Heart right ventricle (tissue), 16 donors: ENCODE results near the gene RPL3. TPM values are rescaled to one million over a fixed set of nuclear protein-coding genes. Genes with fewer than 3 reads are reported as not detected.

ENCODE experiments used
- ATAC-seq, 8 donors: fragments of 200-7000 bp; cut with Tn5 transposase; one replicate each; pipeline ENCODE4 v1.9.1; 2020; ENCODE audit warnings: mild to moderate bottlenecking in 8 of 8, moderate library complexity in 8 of 8, moderate number of reproducible peaks in 1 of 8
- DNase-seq, 2 donors: peaks; one replicate each; pipeline ENCODE4 v3.0.0-alpha.2; 2020
- H3K27ac ChIP-seq, 10 donors: fragments of 200-600 bp; sonication (generic) in 2 of 10; one replicate each; pipeline versions ENCODE4 v1.5.0 to v1.8.0; 2020 to 2022; ENCODE audit warnings: mild to moderate bottlenecking in 3 of 10
- H3K27me3 ChIP-seq, 7 donors: fragments of 200-600 bp; one replicate each; pipeline ENCODE4 v1.8.0; 2021 to 2022; ENCODE audit warnings: mild to moderate bottlenecking in 2 of 7
- H3K36me3 ChIP-seq, 9 donors: fragments of 200-600 bp; sonication (generic) in 1 of 9; one replicate each; pipeline versions ENCODE4 v1.5.0 to v1.8.0; 2020 to 2022; ENCODE audit warnings: mild to moderate bottlenecking in 2 of 9
- H3K4me1 ChIP-seq, 9 donors: fragments of 200-600 bp; sonication (generic) in 1 of 9; one replicate each; pipeline versions ENCODE4 v1.5.0 to v1.8.0; 2020 to 2022; ENCODE audit warnings: mild to moderate bottlenecking in 4 of 9
- H3K4me3 ChIP-seq, 10 donors: fragments of 200-600 bp; sonication (generic) in 2 of 10; one replicate each; pipeline versions ENCODE4 v1.5.0 to v1.8.0; 2020 to 2022; ENCODE audit warnings: mild to moderate bottlenecking in 7 of 10, moderate library complexity in 2 of 10
- H3K9me3 ChIP-seq, 11 donors: fragments of 200-600 bp in 10 of 11; sonication (generic) in 2 of 11; one replicate each; pipeline versions ENCODE4 v1.5.0 to v1.8.0; 2013 to 2022; ENCODE audit warnings: mild to moderate bottlenecking in 2 of 11, control low read depth in 1 of 11, moderate library complexity in 1 of 11
- CTCF ChIP-seq, 9 donors: fragments of 200-600 bp; sonication (generic) in 2 of 9; IDR thresholded peaks; one replicate each; pipeline versions ENCODE4 v1.5.0 to v1.8.0; 2021 to 2022; ENCODE audit warnings: antibody characterized with exemption in 9 of 9, mild to moderate bottlenecking in 5 of 9, moderate library complexity in 1 of 9
- WGBS, 2 donors: extraction: QIAGEN DNeasy Blood & Tissue Kit; methylation state at CpG; one replicate each; pipeline ENCODE4 v1.1.7; 2013; ENCODE audit warnings: inconsistent platforms in 1 of 2; 5-methylcytosine and 5-hydroxymethylcytosine counted together
- intact Hi-C, 10 donors: fragments of 100-400 bp; cut with DNase I; formaldehyde crosslinking; loops; one replicate each; pipeline versions ENCODE4 v1.11.1 to v1.14.2; 2022
- polyA plus RNA-seq, 2 donors: library from polyadenylated mRNA; stranded (reverse); fragments of 200-250 nt; gene quantifications; one replicate each; pipeline ENCODE4 v1.2.3, GENCODE V29; 2013
- total RNA-seq, 10 donors: library from RNA; stranded (reverse); fragmentation: NEBNext Ultra II Directional in 3 of 10; extraction: Animal tissue kit (Norgen Biotek cat#: 25700) in 3 of 10; gene quantifications; one replicate each; pipeline versions ENCODE4 v1.2.1 to v1.2.4, GENCODE V29; 2021 to 2023
- donor health status: Arrhythmogenic right ventricular cardiomyopathy.
- donor health status: ischemic (EF 13 %, LVEDD 7.1; RV severe dilation, severe dysfunction).
- donor health status: healthy with polysubstance abuse.
- donor health status: DM: no; HTN: yes; CAD: no.
- donor health status: DM: no; HTN: no; CAD: no.
- donor health status: ischemic (EF 25% LVEDD 6.9; RV normal size, moderate dysfunction).
- donor health status: ischemic (EF 25% LVEDD 5.7; RV mildly dilated, moderate dysfunction).
- donor health status: healthy.
- donor health status: DM: yes; HTN: yes; CAD: no.
- donor health status: Ischemic cardiomyopathy.
- donor health status: ischemic (EF 35%, LVEDD 5.7; RV mildly dilated, moderate dysfunction).
- donor health status: nonischemic (EF 11% LVEDD 7.7; RV severe dilation, severe dysfunction).
- donor health status: DM: yes; HTN: yes; CAD: no.
- donor health status: PGD.
- donor health status: ischemic (EF 29% LVEDD 5.4; RV normal size, mild dysfunction).
- donor health status: nonischemic (EF 23%, LVEDD 6.1; RV moderate dilation, normal function).

Gene RPL3
- total and polyA plus RNA-seq, 12 donors = 215 to 1,621 (median 332) TPM

DNA sequence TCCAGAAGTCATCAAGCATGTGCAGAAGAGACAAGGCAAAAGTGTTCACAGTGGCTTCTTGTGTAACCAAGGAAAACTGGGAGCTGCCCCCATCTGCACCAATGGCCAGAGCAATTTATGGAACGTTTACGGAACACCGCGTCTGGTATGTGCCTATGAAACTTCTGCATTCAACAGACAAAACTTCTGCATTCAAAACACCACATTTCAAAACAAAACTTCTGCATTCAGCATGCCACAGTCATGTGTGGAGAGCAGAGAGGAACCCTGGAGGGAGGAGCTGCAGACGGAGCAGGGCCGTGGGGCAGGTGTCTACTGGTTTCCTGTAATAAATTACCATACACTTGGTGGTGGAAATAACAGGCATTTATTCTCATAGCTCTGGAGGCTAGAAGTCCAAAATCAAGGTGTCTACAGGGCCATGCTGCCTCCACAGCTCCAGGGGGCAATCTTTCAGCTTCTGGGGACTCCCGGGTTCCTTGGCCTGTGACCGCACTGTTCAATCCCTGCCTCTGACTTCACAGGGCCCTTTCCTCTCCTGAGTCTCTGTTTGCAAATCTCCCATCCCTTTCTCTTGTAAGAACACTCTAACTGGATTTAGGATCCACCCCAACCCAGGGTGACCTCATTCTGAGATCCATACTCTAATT lies 32.2 kb downstream of the RPL3 start:
- H3K9me3 ChIP-seq = peaks cover 0 to 9% (median 6%) of the 10 kb centered on the region in 11 donors
- no peaks in the 10 kb centered on the region for H3K36me3 ChIP-seq
- no peak overlapping the region for H3K4me3 ChIP-seq
- peaks cover 22 to 69% (median 46%) of the 10 kb centered on the region in 9 donors for H3K4me1 ChIP-seq
- ATAC-seq (peak in 1 of 8 donors; percentile 9), DNase-seq (no peak)
- TF ChIP-seq CTCF (IDR thresholded peaks at IDR 0.05) = no peak
- intact Hi-C loops = no loop called here
- H3K27ac ChIP-seq = peak overlapping the region in 2 of 10 donors; percentile 19 to 63
- WGBS, 2 donors = 79 to 89% methylated on average over 8 of the region's 8 CpGs
- H3K27me3 ChIP-seq = no peaks in the 10 kb centered on the region

GRCh38 chr22:39284983-39285382 lies 34.4 kb downstream of the RPL3 start:
- ATAC-seq (no peak), DNase-seq (no peak)
- no peak for TF ChIP-seq CTCF (IDR thresholded peaks at IDR 0.05)
- H3K27me3 ChIP-seq = no peaks in the 10 kb centered on the region
- H3K9me3 ChIP-seq = peaks cover 0 to 9% (median 6%) of the 10 kb centered on the region in 11 donors
- H3K4me1 ChIP-seq = peaks cover 13 to 60% (median 41%) of the 10 kb centered on the region in 9 donors
- no peaks in the 10 kb centered on the region for H3K36me3 ChIP-seq
- 82 to 90% methylated on average over 3 of the region's 3 CpGs for WGBS, 2 donors
- intact Hi-C loops = no loop called here
- no peak overlapping the region for H3K4me3 ChIP-seq
- H3K27ac ChIP-seq = no peak overlapping the region

GRCh38 chr22:39284142-39284980 lies 35.1 kb downstream of the RPL3 start:
- Histone ChIP-seq H3K4me1 (peaks cover 13 to 60% (median 46%) of the 10 kb centered on the region in 9 donors), H3K9me3 (peaks cover 0 to 9% (median 6%) of the 10 kb centered on the region in 11 donors), H3K27me3 (no peaks in the 10 kb centered on the region), H3K27ac (peak overlapping the region in 7 of 10 donors; percentile 68 to 89 (median 80)), H3K36me3 (no peaks in the 10 kb centered on the region), H3K4me3 (no peak overlapping the region)
- no peak for ATAC-seq
- no peak for TF ChIP-seq CTCF (IDR thresholded peaks at IDR 0.05)
- DNase-seq = no peak
- WGBS, 2 donors = 92 to 95% methylated on average over 19 of the region's 19 CpGs
- intact Hi-C loops = no loop called here

DNA sequence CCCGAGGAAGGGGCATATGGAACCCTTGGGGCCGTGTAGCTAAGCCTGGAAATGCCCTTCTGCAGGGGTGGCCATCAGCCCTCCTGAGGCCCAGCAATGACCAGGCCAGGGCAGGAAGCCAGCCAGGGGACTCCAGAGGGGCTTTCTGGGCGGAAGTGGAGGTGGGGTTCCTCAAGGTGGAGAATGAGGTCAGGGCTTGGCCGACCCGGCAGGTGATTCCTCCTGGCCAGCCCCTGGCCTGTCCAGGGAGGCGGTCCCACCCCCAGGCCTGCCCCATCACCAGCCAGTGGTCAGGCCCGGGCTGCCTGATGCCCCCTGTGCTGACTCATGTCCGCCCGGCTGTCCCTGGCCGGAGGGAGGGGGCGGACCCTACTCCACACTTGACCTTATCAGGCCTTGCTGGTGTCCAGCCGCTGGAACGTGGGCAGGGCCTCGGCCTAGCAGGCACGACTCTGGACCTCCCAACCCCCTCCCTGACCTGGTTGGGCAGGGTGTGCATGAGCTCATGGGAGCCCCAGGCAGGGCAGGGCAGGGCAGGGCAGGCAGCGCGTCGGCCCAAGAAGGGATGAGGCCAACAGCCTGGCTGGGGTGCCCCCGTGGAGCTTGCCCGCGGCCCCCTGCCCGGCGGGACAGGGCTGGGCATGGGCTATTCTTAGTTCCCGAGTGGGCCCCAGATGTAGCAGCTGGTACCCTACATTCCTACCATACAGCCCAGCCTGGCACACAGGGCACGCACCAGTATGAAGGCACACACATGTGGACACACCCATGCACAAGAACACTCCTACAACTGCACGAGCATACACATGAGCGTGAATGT lies 35.9 kb downstream of the RPL3 start:
- peak; percentile 72 to 74 for DNase-seq
- intact Hi-C loops = no loop called here
- no peak for TF ChIP-seq CTCF (IDR thresholded peaks at IDR 0.05)
- Histone ChIP-seq H3K27me3 (no peaks in the 10 kb centered on the region), H3K27ac (peak overlapping the region; percentile 61 to 89 (median 80)), H3K9me3 (peaks cover 0 to 9% (median 6%) of the 10 kb centered on the region in 11 donors), H3K4me1 (peaks cover 13 to 66% (median 53%) of the 10 kb centered on the region in 9 donors), H3K36me3 (no peaks in the 10 kb centered on the region), H3K4me3 (no peak overlapping the region)
- 55 to 70% methylated on average over 26 to 27 of the region's 27 CpGs for WGBS, 2 donors
- peak; percentile 30 to 88 (median 76) for ATAC-seq
